Muscle layer of duodenum (tissue), 2 donors: ENCODE measurements around the gene LONRF3.
"Not testable (repeated sequence)": the region's sequence is repeated elsewhere in the genome, so short reads cannot be mapped to it uniquely, and the experiment has no call there.

Experiments
- H3K27ac ChIP-seq: one replicate; pipeline ENCODE4 v1.7.0; 2013; ENCODE audit warnings: mild to moderate bottlenecking, low read length
- H3K27me3 ChIP-seq: one replicate; pipeline ENCODE4 v1.7.0; 2013; ENCODE audit warnings: low read depth, mild to moderate bottlenecking, control low read depth, low read length
- H3K36me3 ChIP-seq, 2 donors: one replicate each; pipeline ENCODE4 v1.7.0; 2013; ENCODE audit warnings: low read length in 2 of 2, control low read depth in 1 of 2, mild to moderate bottlenecking in 1 of 2; ENCODE audit not compliant: insufficient read depth in 2 of 2, control insufficient read depth in 1 of 2
- H3K4me1 ChIP-seq, 2 donors: one replicate each; pipeline ENCODE4 v1.7.0; 2013; ENCODE audit warnings: low read length in 2 of 2, mild to moderate bottlenecking in 2 of 2, control low read depth in 1 of 2, moderate library complexity in 1 of 2; ENCODE audit not compliant: insufficient read depth in 2 of 2, control insufficient read depth in 1 of 2
- H3K4me3 ChIP-seq, 2 donors: one replicate each; pipeline ENCODE4 v1.7.0; 2013; ENCODE audit warnings: low read length in 2 of 2, low read depth in 1 of 2, mild to moderate bottlenecking in 1 of 2
- H3K9me3 ChIP-seq, 2 donors: one replicate each; pipeline ENCODE4 v1.7.0; 2013; ENCODE audit warnings: low read length in 2 of 2, control low read depth in 1 of 2, mild to moderate bottlenecking in 1 of 2; ENCODE audit not compliant: control insufficient read depth in 1 of 2
- donor health status: healthy.

Gene LONRF3

GRCh38 chrX:118989886-118990285 is 15.5 kb downstream of the LONRF3 start:
- Histone ChIP-seq H3K27ac (no peak overlapping the region), H3K4me3 (no peak overlapping the region), H3K36me3 (peaks cover 5 to 6% of the 10 kb centered on the region in 2 donors), H3K4me1 (no peaks in the 10 kb centered on the region), H3K27me3 (no peaks in the 10 kb centered on the region), H3K9me3 (no peaks in the 10 kb centered on the region)

DNA sequence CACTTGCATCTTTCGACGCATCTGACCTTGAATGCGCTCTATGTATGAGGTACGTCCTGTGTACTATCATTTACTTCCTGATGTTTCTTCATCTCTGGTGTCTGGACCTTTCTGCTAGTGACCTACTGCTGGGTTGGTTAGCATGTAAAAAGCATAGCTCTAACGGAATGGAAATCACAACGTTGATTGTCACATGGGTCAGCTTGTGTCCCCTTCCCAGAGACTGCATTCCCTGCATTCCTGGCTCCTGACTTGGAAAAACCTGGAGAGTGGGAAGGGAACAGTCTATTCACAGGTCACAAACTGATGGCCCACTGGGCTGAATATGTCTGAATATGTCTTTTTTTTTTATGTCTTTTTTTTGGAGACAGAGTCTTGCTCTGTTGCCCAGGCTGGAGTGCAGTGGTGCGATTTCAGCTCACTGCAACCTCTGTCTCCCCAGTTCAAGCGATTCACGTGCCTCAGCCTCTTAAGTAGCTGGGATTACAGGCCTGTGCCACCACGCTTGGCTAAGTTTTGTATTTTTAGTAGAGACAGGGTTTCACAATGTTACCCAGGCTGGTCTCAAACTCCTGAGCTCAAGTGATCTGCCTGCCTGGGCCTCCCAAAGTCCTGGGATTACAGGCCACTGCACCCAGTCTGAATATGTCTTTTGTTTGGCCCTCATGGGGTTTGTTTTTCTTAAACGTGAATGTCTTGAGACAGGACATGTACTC is 16.3 kb downstream of the LONRF3 start:
- H3K36me3 ChIP-seq: peaks cover 5 to 6% of the 10 kb centered on the region in 2 donors
- H3K27me3 ChIP-seq: no peaks in the 10 kb centered on the region
- no peaks in the 10 kb centered on the region for H3K4me1 ChIP-seq
- H3K9me3 ChIP-seq: no peaks in the 10 kb centered on the region
- H3K27ac ChIP-seq: no peak overlapping the region
- no peak overlapping the region for H3K4me3 ChIP-seq

- H3K4me1 ChIP-seq, H3K9me3 ChIP-seq, H3K27ac ChIP-seq, H3K4me3 ChIP-seq, H3K36me3 ChIP-seq, H3K27me3 ChIP-seq: not testable (repeated sequence)
Measured at GRCh38 chrX:118992441-118993121, 18.2 kb downstream of the LONRF3 start.

GRCh38 chrX:119003462-119003861 is 29.0 kb downstream of the LONRF3 start:
- Histone ChIP-seq H3K36me3 (no peaks in the 10 kb centered on the region), H3K9me3 (no peaks in the 10 kb centered on the region), H3K4me1 (peaks cover 0 to 11% of the 10 kb centered on the region in 2 donors), H3K4me3 (no peak overlapping the region), H3K27me3 (no peaks in the 10 kb centered on the region), H3K27ac (no peak overlapping the region)

- H3K27me3 ChIP-seq: no peaks in the 10 kb centered on the region
- H3K27ac ChIP-seq: no peak overlapping the region
- H3K4me1 ChIP-seq: peaks cover 0 to 11% of the 10 kb centered on the region in 2 donors
- H3K36me3 ChIP-seq: peaks cover 0 to 5% of the 10 kb centered on the region in 2 donors
- H3K9me3 ChIP-seq: no peaks in the 10 kb centered on the region
- no peak overlapping the region for H3K4me3 ChIP-seq
Measured at GRCh38 chrX:119004920-119005524, 30.6 kb downstream of the LONRF3 start.

- H3K27ac ChIP-seq: no peak overlapping the region
- no peak overlapping the region for H3K4me3 ChIP-seq
- peaks cover 0 to 4% of the 10 kb centered on the region in 2 donors for H3K4me1 ChIP-seq
- H3K27me3 ChIP-seq: no peaks in the 10 kb centered on the region
- H3K9me3 ChIP-seq: no peaks in the 10 kb centered on the region
- H3K36me3 ChIP-seq: peaks cover 7 to 12% of the 10 kb centered on the region in 2 donors
Measured at GRCh38 chrX:119007189-119007770, 32.9 kb downstream of the LONRF3 start.

GRCh38 chrX:119008110-119008744 is 33.8 kb downstream of the LONRF3 start:
- no peaks in the 10 kb centered on the region for H3K9me3 ChIP-seq
- H3K27me3 ChIP-seq: no peaks in the 10 kb centered on the region
- H3K4me3 ChIP-seq: no peak overlapping the region
- peaks cover 0 to 4% of the 10 kb centered on the region in 2 donors for H3K4me1 ChIP-seq
- no peak overlapping the region for H3K27ac ChIP-seq
- peaks cover 7 to 19% of the 10 kb centered on the region in 2 donors for H3K36me3 ChIP-seq

DNA sequence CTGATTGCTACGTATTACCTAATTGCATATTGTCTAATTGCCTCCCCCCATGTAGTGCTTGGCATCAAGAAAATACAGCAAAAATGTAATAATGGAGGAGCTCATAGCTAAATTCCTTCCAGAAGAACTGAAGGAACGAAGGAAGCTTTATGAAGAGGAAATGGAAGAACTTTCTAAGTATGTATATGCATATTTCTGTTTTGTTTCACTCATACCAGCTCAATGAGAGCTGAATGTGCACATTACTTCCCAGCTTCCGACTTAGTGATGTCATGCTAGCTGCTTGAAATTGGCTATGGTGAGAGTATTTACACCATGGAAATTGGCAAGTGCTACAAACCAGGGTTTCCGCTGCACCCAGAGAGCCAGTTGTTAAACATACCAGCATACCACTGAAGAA is 34.7 kb downstream of the LONRF3 start:
- Histone ChIP-seq H3K4me1 (no peaks in the 10 kb centered on the region), H3K36me3 (peaks cover 7 to 20% of the 10 kb centered on the region in 2 donors), H3K27ac (no peak overlapping the region), H3K9me3 (no peaks in the 10 kb centered on the region), H3K4me3 (no peak overlapping the region), H3K27me3 (no peaks in the 10 kb centered on the region)

- H3K4me3 ChIP-seq: no peak overlapping the region
- peaks cover 7 to 20% of the 10 kb centered on the region in 2 donors for H3K36me3 ChIP-seq
- no peak overlapping the region for H3K27ac ChIP-seq
- H3K9me3 ChIP-seq: no peaks in the 10 kb centered on the region
- no peaks in the 10 kb centered on the region for H3K27me3 ChIP-seq
- no peaks in the 10 kb centered on the region for H3K4me1 ChIP-seq
Measured at GRCh38 chrX:119010491-119010890, 36.1 kb downstream of the LONRF3 start.

DNA sequence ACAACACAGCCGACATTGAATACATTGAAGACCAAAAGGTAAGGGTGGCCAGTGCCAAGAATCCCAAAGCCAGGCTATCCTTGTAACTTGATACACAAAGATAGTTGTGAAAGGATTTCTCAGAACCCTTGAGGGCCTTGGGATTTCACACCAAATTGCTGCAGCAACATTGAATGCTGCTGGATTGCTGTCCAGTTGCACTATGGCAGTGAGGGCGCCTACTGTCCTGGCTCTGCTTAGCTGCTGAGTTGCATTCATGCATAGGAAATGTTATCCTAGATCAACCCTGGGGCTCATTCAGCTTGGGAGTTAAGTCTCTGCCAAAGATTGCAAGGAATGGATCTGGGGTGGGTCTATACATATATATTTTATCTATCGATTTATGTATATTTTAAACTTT is 38.7 kb downstream of the LONRF3 start:
- peaks cover 20 to 30% of the 10 kb centered on the region in 2 donors for H3K36me3 ChIP-seq
- no peaks in the 10 kb centered on the region for H3K27me3 ChIP-seq
- no peak overlapping the region for H3K27ac ChIP-seq
- H3K4me1 ChIP-seq: no peaks in the 10 kb centered on the region
- no peak overlapping the region for H3K4me3 ChIP-seq
- H3K9me3 ChIP-seq: no peaks in the 10 kb centered on the region
